ENCODE results near the gene CNTNAP2. TPM values are rescaled to one million over a fixed set of nuclear protein-coding genes. Genes with fewer than 3 reads are reported as not detected.

Gene CNTNAP2
- total RNA-seq, 2 experiments from 2014 or later = 0.28 TPM; not detected in 1

- H3K9me3 ChIP-seq (ENCODE audit: low read length) = no peaks in the 10 kb centered on the region
- ChIA-PET POLR2A (interaction anchor here (0.6 kb wide), 1 partner anchor 1129 kb away, joined by 3 read pairs; no protein-coding TSS in a partner anchor), CTCF (ENCODE audit: unreplicated experiment) (no interaction called here)
- intact Hi-C loops (cut with micrococcal nuclease; ENCODE audit: unreplicated experiment) = no loop called here
- H3K4me1 ChIP-seq (ENCODE audit: insufficient read depth, low read length, poor library complexity, severe bottlenecking) = no peaks in the 10 kb centered on the region
- H4K20me1 ChIP-seq (ENCODE audit: insufficient read depth, low read length) = no peaks in the 10 kb centered on the region
- no peak for DNase-seq (ENCODE audit: low spot score)
- no peak overlapping the region for H3K4me2 ChIP-seq (ENCODE audit: low read length)
- no peak overlapping the region for H3K27ac ChIP-seq (ENCODE audit: low read depth, low read length, poor library complexity, severe bottlenecking)
- TF ChIP-seq, protein P1, sequence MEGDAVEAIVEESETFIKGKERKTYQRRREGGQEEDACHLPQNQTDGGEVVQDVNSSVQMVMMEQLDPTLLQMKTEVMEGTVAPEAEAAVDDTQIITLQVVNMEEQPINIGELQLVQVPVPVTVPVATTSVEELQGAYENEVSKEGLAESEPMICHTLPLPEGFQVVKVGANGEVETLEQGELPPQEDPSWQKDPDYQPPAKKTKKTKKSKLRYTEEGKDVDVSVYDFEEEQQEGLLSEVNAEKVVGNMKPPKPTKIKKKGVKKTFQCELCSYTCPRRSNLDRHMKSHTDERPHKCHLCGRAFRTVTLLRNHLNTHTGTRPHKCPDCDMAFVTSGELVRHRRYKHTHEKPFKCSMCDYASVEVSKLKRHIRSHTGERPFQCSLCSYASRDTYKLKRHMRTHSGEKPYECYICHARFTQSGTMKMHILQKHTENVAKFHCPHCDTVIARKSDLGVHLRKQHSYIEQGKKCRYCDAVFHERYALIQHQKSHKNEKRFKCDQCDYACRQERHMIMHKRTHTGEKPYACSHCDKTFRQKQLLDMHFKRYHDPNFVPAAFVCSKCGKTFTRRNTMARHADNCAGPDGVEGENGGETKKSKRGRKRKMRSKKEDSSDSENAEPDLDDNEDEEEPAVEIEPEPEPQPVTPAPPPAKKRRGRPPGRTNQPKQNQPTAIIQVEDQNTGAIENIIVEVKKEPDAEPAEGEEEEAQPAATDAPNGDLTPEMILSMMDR (conservative IDR thresholded peaks at IDR 0.05; ENCODE audit: low read length) = no peak
- no peaks in the 10 kb centered on the region for H3K9me2 ChIP-seq (ENCODE audit: insufficient read depth, low read length)
- no TSS peak for BruUV-seq (replicated peaks)
- H3K36me3 ChIP-seq (ENCODE audit: insufficient read depth, low read length) = no peaks in the 10 kb centered on the region
- no peak overlapping the region for H3K4me3 ChIP-seq (ENCODE audit: low read depth, low read length, poor library complexity, severe bottlenecking)
- no peaks in the 10 kb centered on the region for H3K79me2 ChIP-seq (ENCODE audit: insufficient read depth, low read depth, low read length)
- no peak overlapping the region for H2AFZ ChIP-seq (ENCODE audit: low read length)
Measured at GRCh38 chr7:146862415-146862814, 745.8 kb downstream of the CNTNAP2 start.

DNA sequence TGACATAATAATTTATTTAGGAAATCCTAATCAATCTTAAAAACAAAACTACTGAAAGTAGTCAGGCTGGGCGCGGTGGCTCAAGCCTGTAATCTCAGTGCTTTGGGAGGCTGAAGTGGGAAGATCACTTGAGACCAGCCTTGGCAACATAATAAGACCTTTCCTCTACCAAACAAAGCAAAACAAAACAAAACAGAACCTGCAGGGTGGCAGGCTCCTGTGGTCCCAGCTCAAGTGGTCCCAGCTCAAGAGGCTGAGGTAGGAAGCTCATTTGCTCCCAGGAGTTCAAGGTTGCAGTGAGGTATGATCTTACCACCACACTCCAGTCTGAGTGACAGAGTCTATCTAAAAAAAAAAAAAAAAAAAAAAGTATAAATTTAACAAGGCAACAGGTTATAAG lies 748.0 kb downstream of the CNTNAP2 start:
- no peaks in the 10 kb centered on the region for H4K20me1 ChIP-seq (ENCODE audit: insufficient read depth, low read length)
- H3K4me3 ChIP-seq (ENCODE audit: low read depth, low read length, poor library complexity, severe bottlenecking) = no peak overlapping the region
- no peak for TF ChIP-seq EZH2phosphoT487 (IDR thresholded peaks at IDR 0.05; ENCODE audit: borderline replicate concordance, low read depth, low read length)
- TF ChIP-seq, protein P1 (conservative IDR thresholded peaks at IDR 0.05; ENCODE audit: low read length) = no peak
- DNase-seq (ENCODE audit: low spot score) = no peak
- H3K79me2 ChIP-seq (ENCODE audit: insufficient read depth, low read depth, low read length) = no peaks in the 10 kb centered on the region
- CTCF ChIA-PET (ENCODE audit: unreplicated experiment) = no interaction called here
- POLR2A ChIA-PET = no interaction called here
- intact Hi-C loops (cut with micrococcal nuclease; ENCODE audit: unreplicated experiment) = no loop called here
- no peak overlapping the region for H2AFZ ChIP-seq (ENCODE audit: low read length)
- no peak overlapping the region for H3K27ac ChIP-seq (ENCODE audit: low read depth, low read length, poor library complexity, severe bottlenecking)
- BruUV-seq (replicated peaks) = no TSS peak
- H3K4me1 ChIP-seq (ENCODE audit: insufficient read depth, low read length, poor library complexity, severe bottlenecking) = no peaks in the 10 kb centered on the region
- H3K9me2 ChIP-seq (ENCODE audit: insufficient read depth, low read length) = no peaks in the 10 kb centered on the region
- H3K36me3 ChIP-seq (ENCODE audit: insufficient read depth, low read length) = no peaks in the 10 kb centered on the region
- H3K4me2 ChIP-seq (ENCODE audit: low read length) = no peak overlapping the region
- no peaks in the 10 kb centered on the region for H3K9me3 ChIP-seq (ENCODE audit: low read length)

- Histone ChIP-seq H2AFZ (ENCODE audit: low read length) (no peak overlapping the region), H3K36me3 (ENCODE audit: insufficient read depth, low read length) (no peaks in the 10 kb centered on the region), H3K4me2 (ENCODE audit: low read length) (no peak overlapping the region), H3K9me3 (ENCODE audit: low read length) (no peaks in the 10 kb centered on the region), H4K20me1 (ENCODE audit: insufficient read depth, low read length) (no peaks in the 10 kb centered on the region), H3K9me2 (ENCODE audit: insufficient read depth, low read length) (no peaks in the 10 kb centered on the region), H3K27ac (ENCODE audit: low read depth, low read length, poor library complexity, severe bottlenecking) (no peak overlapping the region), H3K79me2 (ENCODE audit: insufficient read depth, low read depth, low read length) (no peaks in the 10 kb centered on the region), H3K4me3 (ENCODE audit: low read depth, low read length, poor library complexity, severe bottlenecking) (no peak overlapping the region), H3K4me1 (ENCODE audit: insufficient read depth, low read length, poor library complexity, severe bottlenecking) (no peaks in the 10 kb centered on the region)
- ChIA-PET CTCF (ENCODE audit: unreplicated experiment) (no interaction called here), POLR2A (no interaction called here)
- TF ChIP-seq EZH2phosphoT487 (IDR thresholded peaks at IDR 0.05; ENCODE audit: borderline replicate concordance, low read depth, low read length) = no peak
- TF ChIP-seq, protein P1 (conservative IDR thresholded peaks at IDR 0.05; ENCODE audit: low read length) = no peak
- no peak for DNase-seq (ENCODE audit: low spot score)
- intact Hi-C loops (cut with micrococcal nuclease; ENCODE audit: unreplicated experiment) = no loop called here
- no TSS peak for BruUV-seq (replicated peaks)
Measured at GRCh38 chr7:146865696-146866095, 749.1 kb downstream of the CNTNAP2 start.
